ENCODE data around the gene DBX2.
"Not testable (repeated sequence)": the region's sequence is repeated elsewhere in the genome, so short reads cannot be mapped to it uniquely, and the experiment has no call there.

Gene DBX2

GRCh38 chr12:44999355-44999754 is 51.5 kb downstream of the DBX2 start:
- H3K4me1 ChIP-seq: no peaks in the 10 kb centered on the region
- DNase-seq: no peak
- no peaks in the 10 kb centered on the region for H3K27me3 ChIP-seq
- TF ChIP-seq CTCF (IDR thresholded peaks at IDR 0.05): no peak
- intact Hi-C loops (cut with DNase I; ENCODE audit: low total_unique reads): no loop called here
- peaks cover 0 to 4% (median 0%) of the 10 kb centered on the region in 3 donors for H3K9me3 ChIP-seq
- H3K36me3 ChIP-seq: no peaks in the 10 kb centered on the region
- no peak overlapping the region for H3K27ac ChIP-seq
- H3K4me3 ChIP-seq: no peak overlapping the region

- Histone ChIP-seq H3K4me3 (no peak overlapping the region), H3K27ac (no peak overlapping the region), H3K4me1 (peaks cover 0 to 5% (median 0%) of the 10 kb centered on the region in 4 donors), H3K36me3 (no peaks in the 10 kb centered on the region), H3K9me3 (peaks cover 0 to 6% (median under 1%) of the 10 kb centered on the region in 3 donors), H3K27me3 (no peaks in the 10 kb centered on the region)
- DNase-seq: no peak
- no peak for TF ChIP-seq CTCF (IDR thresholded peaks at IDR 0.05)
- intact Hi-C loops (cut with DNase I; ENCODE audit: low total_unique reads): no loop called here
These were observed 57.7 kb downstream of the DBX2 start for GRCh38 chr12:44993161-44993560.

GRCh38 chr12:44984863-44985262 is 66.0 kb downstream of the DBX2 start:
- H3K36me3 ChIP-seq; H3K4me1 ChIP-seq; H3K9me3 ChIP-seq; H3K27ac ChIP-seq; DNase-seq; H3K27me3 ChIP-seq; H3K4me3 ChIP-seq; intact Hi-C loops (cut with DNase I; ENCODE audit: low total_unique reads): not testable (repeated sequence)

GRCh38 chr12:44979918-44980317 is 71.0 kb downstream of the DBX2 start:
- no peak overlapping the region for H3K27ac ChIP-seq
- no peaks in the 10 kb centered on the region for H3K27me3 ChIP-seq
- intact Hi-C loops (cut with DNase I; ENCODE audit: low total_unique reads): no loop called here
- H3K36me3 ChIP-seq: no peaks in the 10 kb centered on the region
- TF ChIP-seq CTCF (IDR thresholded peaks at IDR 0.05): no peak
- no peaks in the 10 kb centered on the region for H3K4me1 ChIP-seq
- H3K4me3 ChIP-seq: no peak overlapping the region
- H3K9me3 ChIP-seq: no peaks in the 10 kb centered on the region
- DNase-seq: no peak

- Histone ChIP-seq H3K27ac (no peak overlapping the region), H3K4me3 (no peak overlapping the region), H3K27me3 (no peaks in the 10 kb centered on the region), H3K36me3 (no peaks in the 10 kb centered on the region), H3K9me3 (no peaks in the 10 kb centered on the region), H3K4me1 (no peaks in the 10 kb centered on the region)
- TF ChIP-seq CTCF (IDR thresholded peaks at IDR 0.05): no peak
- no peak for DNase-seq
- intact Hi-C loops (cut with DNase I; ENCODE audit: low total_unique reads): no loop called here
These were observed 74.7 kb downstream of the DBX2 start for GRCh38 chr12:44976246-44976645.

- no peaks in the 10 kb centered on the region for H3K36me3 ChIP-seq
- no peaks in the 10 kb centered on the region for H3K27me3 ChIP-seq
- H3K27ac ChIP-seq: no peak overlapping the region
- no peak overlapping the region for H3K4me3 ChIP-seq
- no peak for TF ChIP-seq CTCF (IDR thresholded peaks at IDR 0.05)
- no peak for DNase-seq
- intact Hi-C loops (cut with DNase I; ENCODE audit: low total_unique reads): no loop called here
- no peaks in the 10 kb centered on the region for H3K4me1 ChIP-seq
- no peaks in the 10 kb centered on the region for H3K9me3 ChIP-seq
These were observed 78.0 kb downstream of the DBX2 start for GRCh38 chr12:44972746-44973421.
